ENCODE measurements around the gene CEL.

Gene CEL

GRCh38 chr9:133106511-133107244 is 44.9 kb downstream of the CEL start:
- no peak for DNase-seq

GRCh38 chr9:133107245-133107722 is 45.5 kb downstream of the CEL start:
- no peak for DNase-seq

GRCh38 chr9:133107961-133108793 is 46.4 kb downstream of the CEL start:
- no peak for DNase-seq

GRCh38 chr9:133108794-133109641 is 47.2 kb downstream of the CEL start:
- no peak for DNase-seq

GRCh38 chr9:133109931-133110650 is 48.3 kb downstream of the CEL start:
- DNase-seq: no peak

- DNase-seq: no peak
These were observed 50.3 kb downstream of the CEL start for GRCh38 chr9:133111808-133112662.

- peak in 1 of 2 experiments; percentile 32 for DNase-seq
These were observed 50.9 kb downstream of the CEL start for GRCh38 chr9:133112663-133113026.

GRCh38 chr9:133113163-133113948 is 51.6 kb downstream of the CEL start:
- DNase-seq: peak in 1 of 2 experiments; percentile 47

GRCh38 chr9:133113949-133114885 is 52.4 kb downstream of the CEL start:
- no peak for DNase-seq

GRCh38 chr9:133114886-133115603 is 53.3 kb downstream of the CEL start:
- no peak for DNase-seq

GRCh38 chr9:133115604-133116345 is 54.0 kb downstream of the CEL start:
- peak; percentile 77 to 83 for DNase-seq

GRCh38 chr9:133116346-133117231 is 54.8 kb downstream of the CEL start:
- no peak for DNase-seq

- DNase-seq: no peak
These were observed 55.7 kb downstream of the CEL start for GRCh38 chr9:133117271-133118178.

- no peak for DNase-seq
These were observed 56.4 kb downstream of the CEL start for GRCh38 chr9:133118179-133118520.

GRCh38 chr9:133118568-133118967 is 56.8 kb downstream of the CEL start:
- DNase-seq: no peak

Data from activated CD4-positive, alpha-beta T cell treated with anti-CD3 and anti-CD28 coated beads, Interleukin-2, amount 50 U/mL, for 48 hours (primary cell).